SH-SY5Y (cell line): ENCODE data around the gene ARHGAP26.

ENCODE experiments used
- GATA2 ChIP-seq: IDR thresholded peaks from 2 replicates; pipeline ENCODE4 v1.6.1; 2011; ENCODE audit warnings: mild to moderate bottlenecking, low read depth, low read length
- GATA3 ChIP-seq: IDR thresholded peaks from 2 replicates; pipeline ENCODE4 v1.6.1; 2011; ENCODE audit warnings: low read depth, mild to moderate bottlenecking, low read length, moderate library complexity

DNA sequence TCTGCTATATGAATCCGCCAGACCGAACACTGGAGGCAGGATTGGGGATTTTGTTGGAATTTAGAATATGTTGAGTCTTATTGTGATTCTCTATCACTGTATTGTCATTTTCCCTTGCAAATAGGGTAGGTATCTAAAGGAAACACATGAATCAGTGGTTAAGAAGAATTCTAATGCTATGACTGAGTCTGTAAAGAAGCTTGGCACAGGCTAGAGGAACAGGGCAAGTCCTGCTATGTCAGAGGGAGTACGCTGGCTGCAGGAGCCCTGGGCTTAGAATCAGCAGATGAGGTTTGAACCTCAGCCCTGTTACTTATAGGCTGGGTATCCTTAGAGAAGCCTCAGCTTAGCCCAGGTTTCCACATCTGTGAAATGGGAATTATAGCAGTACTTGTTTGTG is 435.2 kb downstream of the ARHGAP26 start:
- TF ChIP-seq GATA3 (no peak), GATA2 (no peak)
